GM12892 (cell line): ENCODE results near the gene PSMA4.

Source experiments
- POLR2A ChIP-seq: IDR thresholded peaks from 2 replicates; pipeline ENCODE4 v1.6.1; 2011; ENCODE audit warnings: low read depth, low read length, control low read depth
- POLR2AphosphoS5 ChIP-seq: IDR thresholded peaks from 2 replicates; pipeline ENCODE4 v1.6.1; 2011; ENCODE audit warnings: low read depth, low read length, control low read depth
- TAF1 ChIP-seq: IDR thresholded peaks from 2 replicates; pipeline ENCODE4 v1.6.1; 2011; ENCODE audit warnings: low read depth, mild to moderate bottlenecking, control low read depth, low read length, borderline replicate concordance

DNA sequence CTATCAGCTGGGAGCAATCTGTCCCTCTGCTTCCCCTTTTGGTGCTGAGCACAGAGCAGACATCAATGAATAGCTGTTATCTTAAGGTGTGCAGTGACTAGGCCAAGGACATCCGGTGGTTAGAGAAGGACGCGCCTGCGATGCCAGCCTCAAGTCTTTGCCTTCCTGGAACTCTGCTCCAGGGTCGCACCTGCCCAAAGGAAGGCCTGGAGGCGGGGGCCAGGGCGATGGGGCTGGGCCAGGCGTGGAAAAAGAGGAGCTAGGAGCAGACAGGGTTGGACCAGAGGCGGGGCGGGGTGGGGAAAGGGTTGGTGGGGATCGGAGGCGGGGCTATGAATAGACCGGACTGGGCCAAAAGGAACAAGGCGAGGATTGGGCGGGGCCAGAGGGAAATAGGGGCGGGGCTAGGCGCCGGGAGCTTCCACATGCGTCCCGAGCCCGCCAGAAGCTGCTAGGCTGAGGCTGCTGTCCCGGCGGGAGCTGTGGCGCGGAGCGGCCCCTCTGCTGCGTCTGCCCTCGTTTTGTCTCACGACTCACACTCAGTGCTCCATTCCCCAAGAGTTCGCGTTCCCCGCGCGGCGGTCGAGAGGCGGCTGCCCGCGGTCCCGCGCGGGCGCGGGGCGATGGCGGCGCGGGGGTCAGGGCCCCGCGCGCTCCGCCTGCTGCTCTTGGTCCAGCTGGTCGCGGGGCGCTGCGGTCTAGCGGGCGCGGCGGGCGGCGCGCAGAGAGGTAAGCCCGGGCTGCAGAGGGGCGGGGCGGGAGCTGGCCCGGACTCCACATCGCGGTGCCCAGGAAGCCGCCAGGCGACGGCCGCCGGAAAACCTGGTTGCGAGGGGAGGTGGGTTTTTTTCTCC, 25.1 kb downstream of the PSMA4 start, which contains the start of gene CHRNA5:
- TF ChIP-seq POLR2AphosphoS5 (peak; percentile 83), POLR2A (peak; percentile 77), TAF1 (0 out of 2 replicates have a peak, but pooled peaks have one; percentile 52)
